Activated naive CD4-positive, alpha-beta T cell (primary cell): ENCODE measurements around the gene TMEM222.
A peak's percentile ranks its signal among the peaks of the same experiment; 100 is the strongest.
"Not testable (repeated sequence)": the region's sequence is repeated elsewhere in the genome, so short reads cannot be mapped to it uniquely, and the experiment has no call there.

Source experiments
- DNase-seq, 4 experiments: peaks; one replicate each; lab custom pipeline; 2025; lab: John Stamatoyannopoulos, UW

TMEM222 gene, protein sequence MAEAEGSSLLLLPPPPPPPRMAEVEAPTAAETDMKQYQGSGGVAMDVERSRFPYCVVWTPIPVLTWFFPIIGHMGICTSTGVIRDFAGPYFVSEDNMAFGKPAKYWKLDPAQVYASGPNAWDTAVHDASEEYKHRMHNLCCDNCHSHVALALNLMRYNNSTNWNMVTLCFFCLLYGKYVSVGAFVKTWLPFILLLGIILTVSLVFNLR

DNA sequence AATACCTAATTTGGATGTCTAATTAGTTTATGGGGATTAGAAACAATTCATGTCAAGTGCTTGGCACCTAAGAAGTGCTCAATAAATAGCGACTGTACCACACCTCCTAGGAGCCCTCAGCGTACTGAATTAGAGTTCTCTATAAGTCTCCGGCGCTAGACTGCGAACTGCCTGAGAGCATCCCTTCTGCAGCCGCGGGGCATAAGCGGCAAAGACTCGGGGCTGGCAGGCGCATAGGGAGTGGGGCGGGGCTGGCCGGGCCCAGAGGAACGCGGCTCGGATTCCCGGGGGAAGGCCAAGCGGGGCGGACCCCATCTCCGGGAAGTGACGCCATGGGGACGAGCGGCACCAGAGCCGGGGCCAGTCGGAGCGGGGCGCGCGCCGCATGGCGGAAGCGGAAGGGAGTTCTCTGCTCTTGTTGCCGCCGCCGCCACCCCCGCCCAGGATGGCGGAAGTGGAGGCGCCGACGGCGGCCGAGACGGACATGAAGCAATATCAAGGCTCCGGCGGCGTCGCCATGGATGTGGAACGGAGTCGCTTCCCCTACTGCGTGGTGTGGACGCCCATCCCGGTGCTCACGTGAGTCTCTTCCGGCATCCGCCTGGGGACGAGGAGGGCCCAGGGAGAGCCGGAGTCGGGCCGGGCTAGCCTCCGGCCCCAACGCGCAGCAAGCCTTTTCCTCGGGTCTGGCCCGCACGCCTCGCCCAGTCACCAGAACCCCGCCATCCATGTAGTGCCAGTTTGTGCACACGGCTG, at the start of gene TMEM222:
TMEM222 (plus strand) TSS at position 351 of the 756 bp plus-strand sequence; CDS start at position 386, 35 bp downstream.
- DNase-seq = peak; percentile 95 to 98 (median 96)

DNA sequence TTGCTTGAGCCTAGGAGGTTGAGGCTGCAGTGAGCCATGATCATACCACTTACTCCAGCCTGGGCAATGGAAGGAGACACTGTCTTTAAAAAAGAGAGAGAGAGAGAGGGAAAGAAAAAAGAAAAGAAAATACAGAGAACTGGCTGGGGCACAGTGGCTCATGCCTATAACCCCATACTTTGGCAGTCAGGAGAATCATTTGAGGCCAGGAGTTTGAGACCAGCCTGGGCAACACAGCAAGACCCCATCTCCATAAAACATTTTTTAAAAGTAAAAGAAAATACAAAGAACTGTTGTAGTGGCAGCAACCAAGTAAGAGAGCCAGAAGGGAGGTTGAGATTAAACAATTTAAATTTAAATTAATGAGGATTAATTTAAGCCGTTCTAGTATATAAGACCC, 47.8 kb upstream of the TMEM222 start:
- DNase-seq = no peak

DNA sequence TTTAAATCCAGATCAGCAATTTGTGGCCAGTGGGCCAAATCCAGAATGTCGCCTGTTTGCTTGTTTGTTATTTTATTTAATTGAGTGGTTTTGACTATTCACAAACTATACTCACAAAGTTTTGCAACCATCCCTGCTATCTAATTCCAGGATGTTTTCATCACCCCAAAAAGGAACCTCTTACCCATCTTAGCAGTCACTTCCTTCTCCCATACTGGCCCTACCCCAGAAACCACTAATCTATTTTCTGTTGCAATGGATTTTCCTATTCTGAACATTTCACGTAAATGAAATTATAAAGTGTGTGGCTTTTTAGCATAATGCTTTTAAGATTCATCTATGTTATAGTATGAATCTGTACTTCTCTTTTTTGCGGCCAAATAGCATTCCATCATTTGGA, 46.3 kb upstream of the TMEM222 start:
- DNase-seq = no peak

DNA sequence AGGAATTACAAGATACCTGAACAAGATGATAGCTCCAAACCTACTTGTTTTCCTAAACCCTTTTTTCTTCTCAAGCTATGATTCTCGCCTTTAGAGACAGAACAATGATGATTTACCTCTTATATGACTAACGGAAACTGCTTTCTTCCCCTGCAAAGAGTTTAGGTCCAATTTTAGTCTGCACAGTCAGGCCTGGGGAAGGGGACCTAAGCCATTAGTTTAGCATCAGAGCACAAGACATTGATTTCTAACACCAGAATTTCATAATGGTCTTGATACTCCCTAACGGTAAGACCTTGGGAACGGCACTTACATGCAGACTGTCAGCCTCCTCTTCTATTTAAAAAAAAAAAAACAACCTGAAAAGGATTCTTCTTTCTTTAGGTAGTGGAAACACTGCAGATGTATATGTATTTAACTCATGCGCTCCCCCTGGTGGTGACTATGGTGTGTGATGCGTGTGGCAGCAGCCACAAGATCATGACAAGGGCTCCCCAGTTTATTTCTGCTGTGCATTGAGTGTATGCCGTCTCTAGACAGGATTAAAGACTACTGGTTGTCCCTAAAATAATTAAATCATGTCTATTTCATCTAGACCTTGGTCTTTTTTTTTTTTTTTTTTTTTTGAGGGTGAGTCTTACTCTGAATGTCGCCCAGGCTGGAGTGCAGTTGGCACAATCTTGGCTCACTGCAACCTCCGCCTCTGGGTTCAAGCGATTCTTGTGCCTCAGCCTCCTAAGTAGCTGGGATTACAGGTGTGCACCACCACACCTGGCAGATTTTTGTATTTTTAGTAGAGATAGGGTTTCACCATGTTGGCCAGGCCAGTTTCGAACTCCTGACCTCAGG, 37.3 kb upstream of the TMEM222 start:
- DNase-seq = peak; percentile 70 to 90 (median 82)

DNA sequence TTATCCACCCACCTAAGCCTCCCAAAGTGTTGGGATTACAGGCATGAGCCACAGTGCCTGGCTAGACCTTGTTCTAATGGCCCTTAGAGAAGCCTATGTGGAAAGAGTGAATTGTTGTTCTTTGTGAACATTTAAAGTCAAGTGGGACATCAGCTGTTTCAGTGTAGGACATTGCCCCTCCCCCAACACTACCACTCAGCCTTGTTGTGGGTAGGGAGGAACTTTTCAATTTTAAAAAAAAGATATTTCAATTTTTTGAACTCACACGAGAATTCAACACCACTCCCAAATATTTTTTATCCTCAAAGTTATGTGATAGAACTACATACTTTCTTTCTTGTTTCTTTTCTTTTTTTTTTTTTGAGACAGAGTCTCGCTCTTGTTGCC, 36.7 kb upstream of the TMEM222 start:
- no peak for DNase-seq

DNA sequence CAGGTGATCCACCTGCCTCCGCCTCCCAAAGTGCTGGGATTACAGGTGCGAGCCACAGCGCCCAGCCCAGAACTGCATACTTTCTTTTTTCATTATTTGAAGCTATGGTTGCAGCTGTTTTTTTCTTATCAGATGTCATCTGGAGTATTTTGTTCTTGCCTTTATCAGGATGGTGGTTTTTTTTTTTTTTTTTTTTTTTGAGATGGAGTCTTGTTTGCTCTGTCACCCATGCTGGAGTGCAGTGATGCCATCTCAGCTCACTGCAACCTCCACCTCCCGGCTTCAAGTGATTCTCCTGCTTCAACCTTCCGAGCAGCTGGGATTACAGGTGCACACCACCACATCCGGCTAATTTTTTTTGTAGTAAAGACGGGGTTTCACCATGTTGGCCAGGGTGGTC, 36.1 kb upstream of the TMEM222 start:
- DNase-seq = not testable (repeated sequence)

DNA sequence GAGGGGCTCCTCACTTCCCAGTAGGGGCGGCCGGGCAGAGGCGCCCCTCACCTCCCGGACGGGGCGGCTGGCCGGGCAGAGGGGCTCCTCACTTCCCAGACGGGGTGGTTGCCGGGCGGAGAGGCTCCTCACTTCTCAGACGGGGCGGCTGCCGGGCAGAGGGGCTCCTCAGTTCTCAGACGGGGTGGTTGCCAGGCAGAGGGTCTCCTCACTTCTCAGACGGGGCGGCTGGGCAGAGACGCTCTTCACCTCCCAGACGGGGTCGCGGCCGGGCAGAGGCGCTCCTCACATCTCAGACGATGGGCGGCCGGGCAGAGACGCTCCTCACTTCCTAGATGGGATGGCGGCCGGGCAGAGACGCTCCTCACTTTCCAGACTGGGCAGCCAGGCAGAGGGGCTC, 32.8 kb upstream of the TMEM222 start:
- DNase-seq = not testable (repeated sequence)

DNA sequence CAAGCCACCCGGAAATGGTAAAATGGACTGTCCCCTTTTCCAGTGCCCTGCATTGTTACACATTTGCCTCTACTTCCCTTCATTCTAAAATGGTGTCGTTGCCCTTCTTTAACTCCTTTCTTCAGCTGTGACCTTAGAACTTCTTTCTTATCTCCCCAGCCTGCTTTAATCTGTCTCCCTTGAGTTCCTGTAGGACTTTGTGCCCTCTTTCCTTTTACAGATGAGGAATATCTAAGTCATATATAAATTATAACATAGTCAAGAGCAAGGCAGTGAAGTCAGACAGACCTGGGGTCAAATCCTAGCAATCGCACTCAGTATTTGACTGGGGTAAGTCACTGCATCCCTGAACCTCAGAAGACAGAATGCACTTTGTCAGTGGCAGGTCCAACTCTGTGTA, 31.4 kb upstream of the TMEM222 start:
- DNase-seq = no peak

DNA sequence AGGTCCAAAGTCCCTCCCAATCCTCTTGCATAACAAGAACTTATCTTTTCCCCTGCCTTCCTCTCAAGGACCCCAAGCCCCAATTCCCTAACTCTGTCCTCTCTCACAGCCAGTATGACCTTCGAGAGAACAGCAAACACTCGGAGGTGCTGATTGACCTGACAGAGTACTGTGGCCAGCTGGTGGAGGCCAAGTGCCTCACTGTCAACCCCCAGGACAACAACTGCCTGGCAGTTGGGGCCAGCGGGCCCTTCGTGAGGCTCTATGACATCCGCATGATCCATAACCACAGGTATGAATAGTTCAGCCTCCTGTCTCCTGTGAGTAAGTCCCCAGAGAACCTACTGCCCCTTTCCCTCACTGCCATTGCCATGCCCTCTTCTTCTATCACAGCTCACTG, 29.9 kb upstream of the TMEM222 start:
- DNase-seq = no peak

DNA sequence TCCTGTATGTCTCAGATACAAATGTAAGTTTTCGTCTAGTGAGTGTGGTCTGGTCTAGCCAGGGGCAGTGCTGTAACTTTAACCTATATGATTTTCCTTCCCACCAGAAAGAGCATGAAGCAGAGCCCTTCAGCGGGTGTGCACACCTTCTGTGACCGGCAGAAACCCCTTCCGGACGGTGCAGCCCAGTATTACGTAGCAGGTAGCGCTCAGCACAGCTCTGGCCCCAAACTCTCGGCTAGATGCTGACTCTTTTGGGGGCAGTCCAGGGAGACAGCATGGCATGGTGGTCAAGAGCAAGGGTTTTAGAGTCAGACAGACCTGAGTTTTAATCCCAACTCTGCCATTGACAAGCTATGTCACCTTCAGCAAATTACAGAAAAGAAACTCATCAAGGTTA, 28.0 kb upstream of the TMEM222 start:
- no peak for DNase-seq

DNA sequence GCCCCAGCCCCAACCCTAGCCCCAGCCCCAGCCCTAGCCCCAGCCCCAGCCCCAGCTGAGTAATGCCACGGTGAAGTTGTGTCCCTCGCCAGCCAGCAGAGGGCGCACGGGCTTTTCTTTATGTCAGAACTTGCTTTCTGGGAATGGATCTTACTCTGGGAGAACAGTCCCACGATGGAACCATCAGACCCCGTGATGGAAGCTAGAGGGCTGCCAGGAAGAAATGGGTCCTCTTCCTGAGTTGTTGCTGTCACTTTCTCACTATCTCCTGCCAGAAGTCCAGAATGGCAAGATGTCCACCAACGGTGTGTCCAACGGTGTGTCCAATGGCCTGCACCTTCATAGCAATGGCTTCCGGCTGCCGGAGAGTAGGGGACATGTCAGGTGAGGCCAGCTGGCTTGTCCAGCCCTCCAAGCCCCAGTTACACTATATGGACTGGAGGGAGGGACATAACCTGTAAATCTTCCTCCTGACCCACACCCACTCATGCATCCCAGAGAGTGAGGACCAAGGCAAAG, 25.1 kb upstream of the TMEM222 start:
- DNase-seq = peak; percentile 22 to 67 (median 56)

DNA sequence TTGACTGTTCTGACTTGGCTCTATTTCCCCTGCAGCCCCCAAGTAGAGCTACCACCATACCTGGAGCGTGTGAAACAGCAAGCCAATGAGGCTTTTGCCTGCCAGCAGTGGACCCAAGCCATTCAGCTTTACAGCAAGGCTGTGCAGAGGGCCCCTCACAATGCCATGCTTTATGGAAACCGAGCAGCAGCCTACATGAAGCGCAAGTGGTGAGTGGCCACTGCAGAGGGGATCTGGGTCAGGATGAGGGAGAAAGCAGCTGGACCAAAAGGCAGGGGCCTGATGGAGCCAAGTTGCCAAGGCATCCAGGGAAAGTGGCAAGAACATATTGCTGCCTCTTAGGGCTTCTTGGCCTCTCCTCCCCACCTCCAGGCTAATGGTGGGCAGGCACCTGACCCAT, 24.1 kb upstream of the TMEM222 start:
- DNase-seq = no peak

DNA sequence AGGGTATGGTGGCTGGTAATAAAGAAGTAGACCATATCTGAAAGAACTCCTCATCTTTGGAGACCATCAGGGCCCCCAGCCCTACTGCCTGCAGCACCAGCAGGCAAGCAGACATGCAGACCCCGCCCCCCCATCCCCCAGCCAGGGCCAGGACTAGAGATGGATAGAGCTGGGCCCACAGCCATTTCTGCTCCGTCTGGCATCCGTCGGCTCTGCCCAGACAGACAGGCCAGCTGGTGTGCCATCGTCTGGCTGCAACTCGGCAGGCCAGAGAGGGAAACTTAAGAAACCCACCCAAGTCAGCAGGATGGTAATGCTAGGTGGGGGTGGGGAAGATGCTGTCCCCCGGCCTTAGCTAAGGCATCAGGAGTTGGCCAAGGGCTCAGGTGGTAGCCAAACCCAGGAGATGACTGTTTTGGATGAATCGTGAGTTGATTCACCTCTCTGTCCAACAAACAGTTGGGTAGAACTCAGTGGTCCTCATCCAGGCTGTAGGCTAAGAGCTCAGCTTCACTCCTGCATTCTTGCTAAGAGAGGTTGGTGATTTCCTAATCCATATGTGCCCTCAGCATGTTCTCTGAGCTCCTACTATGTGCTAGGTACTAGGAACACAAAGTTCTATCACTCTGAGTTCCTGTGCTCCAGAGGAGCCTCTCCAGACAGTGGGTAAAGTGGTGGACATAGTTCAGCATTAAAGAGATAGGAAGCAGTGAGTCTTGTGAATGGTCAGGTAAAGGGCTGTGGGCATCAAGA, 23.2 kb upstream of the TMEM222 start:
- no peak for DNase-seq

DNA sequence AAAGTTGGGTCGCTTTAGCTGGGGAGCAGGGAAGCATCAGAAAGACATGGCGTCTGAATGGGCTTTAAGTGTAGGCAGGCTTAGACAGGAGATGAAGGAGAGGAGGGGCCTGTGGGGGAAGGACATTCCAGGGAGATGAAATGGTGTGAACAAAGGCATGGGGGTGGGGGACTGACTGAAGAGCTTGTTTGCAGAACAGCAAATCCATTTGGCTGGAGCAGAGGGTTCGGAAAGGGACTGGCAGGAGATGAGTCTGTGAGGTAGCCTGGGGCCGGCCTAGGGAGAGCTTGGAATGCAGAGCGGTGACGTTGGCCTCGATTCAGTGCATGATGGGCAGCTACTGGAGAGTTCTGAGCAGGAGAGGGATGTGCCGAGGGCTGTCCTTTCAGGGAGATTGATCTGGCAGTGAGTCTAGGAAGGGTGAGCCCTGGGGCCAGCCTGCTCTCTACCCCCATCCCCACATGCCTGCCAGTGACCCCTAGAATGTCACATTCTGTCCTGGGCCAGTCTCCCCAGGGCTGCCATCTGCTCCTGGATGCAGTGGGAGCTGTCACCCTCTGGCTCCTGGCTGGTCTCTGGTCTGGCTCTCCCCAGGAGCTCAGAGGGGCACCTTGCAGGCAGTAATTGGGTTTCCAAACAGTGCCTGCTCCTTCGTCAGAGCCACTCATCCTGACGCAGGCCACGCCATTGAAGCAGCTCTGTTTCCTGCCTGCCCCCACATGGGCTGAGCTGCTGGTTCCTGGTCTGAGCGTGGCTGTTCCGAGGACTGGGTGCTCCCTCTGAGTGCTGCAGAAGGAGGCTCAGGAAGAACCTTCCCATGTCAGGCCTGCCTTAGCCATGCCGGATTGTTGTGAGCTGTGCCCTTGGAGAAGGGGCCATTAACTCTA, 22.3 kb upstream of the TMEM222 start:
- DNase-seq = no peak

DNA sequence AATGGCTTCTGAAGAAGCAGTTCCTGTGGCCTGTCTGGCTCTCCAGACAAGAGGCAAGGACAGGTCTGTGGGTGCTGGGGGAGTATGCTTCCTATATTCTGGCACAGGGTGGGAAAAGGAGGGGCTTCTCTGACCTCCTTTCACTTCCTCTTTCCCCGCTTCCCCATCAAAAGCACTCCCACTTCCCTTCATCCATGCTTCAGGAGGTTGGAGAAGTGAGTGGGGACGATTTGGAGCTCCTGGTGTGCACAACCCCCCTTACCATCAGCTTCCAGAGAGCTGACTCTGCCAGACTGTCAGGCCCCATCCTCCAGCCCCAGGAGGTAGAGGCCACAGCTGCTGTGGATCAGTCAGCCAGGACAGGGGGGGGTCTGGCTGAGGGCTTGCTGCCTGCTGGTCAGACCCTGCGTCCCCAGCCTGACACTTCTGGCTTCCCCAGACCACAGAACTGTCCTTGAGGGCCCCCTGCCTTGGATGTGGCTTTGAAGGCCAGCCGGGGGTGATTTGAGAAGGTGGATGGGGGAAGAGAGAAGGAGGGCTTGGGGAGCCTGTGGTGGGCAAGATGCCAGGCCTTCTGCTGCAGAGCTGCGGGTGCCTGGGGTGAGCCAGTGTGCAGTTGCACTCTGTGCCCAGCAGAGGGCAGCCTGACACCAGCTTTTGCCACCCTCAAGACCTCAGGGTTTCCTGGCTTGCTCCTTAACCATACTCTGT, 21.5 kb upstream of the TMEM222 start:
- DNase-seq = peak; percentile 23 to 70 (median 55)

DNA sequence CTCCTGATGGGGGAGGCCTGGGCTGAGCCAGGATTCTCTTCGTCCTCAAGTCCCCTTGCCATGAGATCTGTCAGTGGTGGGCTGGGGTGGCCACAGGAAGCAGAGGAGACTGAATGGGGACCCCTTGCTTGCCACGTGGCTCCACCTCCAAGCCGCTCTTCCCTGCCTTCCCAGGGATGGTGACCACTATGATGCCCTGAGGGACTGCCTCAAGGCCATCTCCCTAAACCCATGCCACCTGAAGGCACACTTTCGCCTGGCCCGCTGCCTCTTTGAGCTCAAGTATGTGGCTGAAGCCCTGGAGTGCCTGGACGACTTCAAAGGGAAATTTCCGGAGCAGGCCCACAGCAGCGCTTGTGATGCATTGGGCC, 20.9 kb upstream of the TMEM222 start:
- DNase-seq = no peak

DNA sequence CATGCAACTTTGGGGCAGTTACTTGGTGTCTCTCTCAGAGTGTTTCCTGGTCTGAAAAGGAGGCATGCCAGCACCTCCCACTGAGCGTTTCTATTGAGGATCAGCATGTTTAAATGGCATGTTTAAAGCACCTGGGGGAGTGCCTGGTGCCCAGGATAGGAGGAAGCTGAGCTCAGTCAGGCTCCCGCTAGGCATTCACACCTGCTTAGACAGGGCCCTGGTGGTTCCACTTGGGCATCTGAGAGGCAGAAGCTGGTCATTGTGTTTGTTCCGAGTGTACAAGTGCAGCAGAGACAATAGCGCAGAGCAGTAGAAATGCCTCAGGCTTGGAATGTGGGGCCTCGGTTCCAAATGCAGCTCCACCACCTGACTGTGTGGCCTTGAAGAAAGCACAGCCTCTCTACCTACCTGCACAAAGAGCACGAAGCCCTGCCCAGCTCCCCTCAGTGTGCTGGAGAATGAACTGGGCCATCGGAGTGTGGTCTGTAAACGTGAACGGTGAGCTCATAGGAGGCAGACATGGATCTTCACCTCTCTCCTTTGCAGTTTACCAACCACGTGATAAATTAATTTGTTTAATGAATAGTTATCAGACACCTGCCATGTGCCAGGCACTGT, 20.3 kb upstream of the TMEM222 start:
- no peak for DNase-seq

DNA sequence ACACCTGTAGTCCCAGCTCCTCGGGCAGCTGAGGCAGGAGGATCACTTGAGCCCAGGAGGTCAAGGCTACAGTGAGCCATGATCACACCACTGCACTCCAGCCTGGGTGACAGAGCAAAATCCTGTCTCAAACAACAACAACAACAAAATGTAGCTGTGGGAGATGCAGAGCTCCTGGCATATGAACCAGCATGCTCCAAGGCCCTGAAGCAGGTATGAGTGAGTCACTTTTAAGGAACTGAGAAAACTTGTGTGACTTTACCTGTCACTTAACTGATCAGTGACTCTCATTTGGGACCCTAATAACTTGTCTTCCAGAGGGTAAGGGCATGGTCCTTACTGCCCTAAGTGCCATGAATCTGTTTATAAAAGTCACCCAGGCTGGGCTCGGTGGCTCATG, 19.4 kb upstream of the TMEM222 start:
- no peak for DNase-seq

DNA sequence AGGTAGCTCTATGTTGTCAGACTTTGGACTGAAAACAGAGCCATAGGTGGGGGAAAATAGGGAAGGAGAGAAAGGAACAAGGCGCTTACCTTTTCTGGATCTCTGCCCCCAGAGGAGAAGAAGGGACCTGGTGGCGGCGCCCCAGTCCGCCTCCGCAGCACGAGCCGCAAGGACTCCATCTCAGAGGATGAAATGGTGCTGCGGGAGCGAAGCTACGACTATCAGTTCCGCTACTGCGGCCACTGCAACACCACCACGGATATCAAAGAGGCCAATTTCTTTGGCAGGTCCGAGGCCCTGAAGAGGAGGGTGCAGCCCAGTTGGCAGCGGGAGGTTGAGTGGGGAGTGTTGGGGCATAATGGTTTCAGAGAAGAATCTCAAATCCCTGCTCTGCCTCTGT, 18.5 kb upstream of the TMEM222 start:
- DNase-seq = no peak

DNA sequence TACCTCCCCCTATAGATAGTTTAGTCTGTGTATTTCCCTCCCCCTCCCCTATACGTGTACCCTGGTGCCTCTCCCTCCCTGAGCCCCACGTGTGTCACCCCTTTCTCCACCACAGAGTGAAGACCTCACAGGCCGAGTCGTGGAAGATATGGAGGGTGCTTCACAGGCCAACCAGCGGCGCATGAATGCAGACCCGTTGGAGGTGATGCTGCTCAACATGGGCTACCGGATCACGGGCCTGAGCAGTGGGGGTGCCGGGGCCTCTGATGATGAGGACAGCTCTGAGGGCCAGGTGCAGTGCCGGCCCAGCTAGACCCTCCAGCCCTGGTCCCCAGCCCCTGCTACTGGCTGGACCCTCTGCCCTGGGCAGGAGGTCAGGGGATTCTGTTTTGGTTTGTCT, 15.9 kb upstream of the TMEM222 start:
- no peak for DNase-seq
